Upper lobe of right lung (tissue), 1 donor: ENCODE measurements around the gene NES. TPM values are rescaled to one million over a fixed set of nuclear protein-coding genes. Genes with fewer than 3 reads are reported as not detected.

ENCODE experiments used
- ATAC-seq: fragments of 200-7000 bp; cut with Tn5 transposase; one replicate; pipeline ENCODE4 v1.9.1; 2020; ENCODE audit warnings: mild to moderate bottlenecking, moderate library complexity
- DNase-seq: peaks from one replicate; pipeline ENCODE4 v3.0.0-alpha.2; 2020
- H3K27ac ChIP-seq: fragments of 200-600 bp; one replicate; pipeline ENCODE4 v1.8.0; 2022
- H3K27me3 ChIP-seq: fragments of 200-600 bp; one replicate; pipeline ENCODE4 v1.8.0; 2022; ENCODE audit warnings: mild to moderate bottlenecking
- H3K36me3 ChIP-seq: fragments of 200-600 bp; one replicate; pipeline ENCODE4 v1.8.0; 2022
- H3K4me1 ChIP-seq: fragments of 200-600 bp; one replicate; pipeline ENCODE4 v1.8.0; 2022
- H3K4me3 ChIP-seq: fragments of 200-600 bp; one replicate; pipeline ENCODE4 v1.8.0; 2022; ENCODE audit warnings: mild to moderate bottlenecking
- H3K9me3 ChIP-seq: fragments of 200-600 bp; one replicate; pipeline ENCODE4 v1.8.0; 2022
- CTCF ChIP-seq: fragments of 200-600 bp; IDR thresholded peaks from one replicate; pipeline ENCODE4 v1.8.0; 2022; ENCODE audit warnings: antibody characterized with exemption
- intact Hi-C: fragments of 100-400 bp; cut with DNase I; formaldehyde crosslinking; loops from one replicate; pipeline ENCODE4 v1.11.0; 2022
- total RNA-seq: library from RNA; stranded (reverse); fragmentation: NEBNext Ultra II Directional; extraction: Animal tissue kit (Norgen Biotek cat#: 25700); gene quantifications from one replicate; pipeline ENCODE4 v1.2.1, GENCODE V29; 2021
- donor health status: DM: no; HTN: yes; CAD: no; lungs with severe emphysema.

Gene NES
- total RNA-seq, 1 donor from 2014 or later, result 54.7 TPM

- H3K4me1 ChIP-seq, result peaks cover 2% of the 10 kb centered on the region
- no peak for ATAC-seq
- peaks cover 65% of the 10 kb centered on the region for H3K27me3 ChIP-seq
- intact Hi-C loops, result no loop called here
- no peaks in the 10 kb centered on the region for H3K36me3 ChIP-seq
- H3K27ac ChIP-seq, result no peak overlapping the region
- H3K4me3 ChIP-seq, result no peak overlapping the region
- no peak for TF ChIP-seq CTCF
- DNase-seq, result no peak
- H3K9me3 ChIP-seq, result no peaks in the 10 kb centered on the region
These were observed 29.9 kb downstream of the NES start for GRCh38 chr1:156647351-156647750.

DNA sequence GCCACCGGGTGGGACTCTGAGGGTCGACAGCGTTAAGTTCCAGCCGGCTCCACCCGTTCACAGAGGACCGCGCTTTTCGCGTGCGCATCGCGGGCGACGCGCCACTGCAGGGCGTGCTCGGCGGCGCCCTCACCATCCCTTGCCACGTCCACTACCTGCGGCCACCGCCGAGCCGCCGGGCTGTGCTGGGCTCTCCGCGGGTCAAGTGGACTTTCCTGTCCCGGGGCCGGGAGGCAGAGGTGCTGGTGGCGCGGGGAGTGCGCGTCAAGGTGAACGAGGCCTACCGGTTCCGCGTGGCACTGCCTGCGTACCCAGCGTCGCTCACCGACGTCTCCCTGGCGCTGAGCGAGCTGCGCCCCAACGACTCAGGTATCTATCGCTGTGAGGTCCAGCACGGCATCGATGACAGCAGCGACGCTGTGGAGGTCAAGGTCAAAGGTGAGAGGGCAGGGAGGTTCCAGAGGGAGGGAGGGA, 30.4 kb downstream of the NES start:
- Histone ChIP-seq H3K9me3 (no peaks in the 10 kb centered on the region), H3K4me1 (peaks cover 8% of the 10 kb centered on the region), H3K36me3 (no peaks in the 10 kb centered on the region), H3K27ac (no peak overlapping the region), H3K27me3 (peaks cover 65% of the 10 kb centered on the region), H3K4me3 (no peak overlapping the region)
- ATAC-seq (no peak), DNase-seq (no peak)
- intact Hi-C loops, result no loop called here
- TF ChIP-seq CTCF, result no peak

DNA sequence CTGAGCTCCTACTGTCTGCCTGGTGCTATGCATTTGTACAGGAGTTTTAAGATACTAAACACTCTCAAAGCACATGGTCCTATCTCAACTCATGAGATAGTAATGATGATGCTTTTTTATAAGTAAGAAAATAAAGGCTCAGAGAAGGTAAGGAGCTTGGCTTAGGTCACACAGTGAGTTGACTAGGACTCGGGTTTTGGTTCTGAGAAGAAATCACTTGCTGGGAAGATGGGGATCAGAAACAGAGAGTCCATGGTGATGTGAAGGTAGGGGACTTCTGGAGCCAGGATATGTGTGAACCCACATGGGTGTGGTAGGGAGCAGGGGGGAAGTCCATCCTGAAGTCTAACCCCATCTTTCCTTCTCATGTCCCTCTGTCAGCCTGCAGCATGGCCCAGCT, 31.5 kb downstream of the NES start:
- Histone ChIP-seq H3K9me3 (no peaks in the 10 kb centered on the region), H3K4me3 (no peak overlapping the region), H3K36me3 (no peaks in the 10 kb centered on the region), H3K27me3 (peaks cover 67% of the 10 kb centered on the region), H3K27ac (no peak overlapping the region), H3K4me1 (peaks cover 14% of the 10 kb centered on the region)
- no peak for TF ChIP-seq CTCF
- ATAC-seq (no peak), DNase-seq (no peak)
- intact Hi-C loops, result no loop called here

GRCh38 chr1:156645056-156645455, 32.2 kb downstream of the NES start:
- peaks cover 73% of the 10 kb centered on the region for H3K27me3 ChIP-seq
- no peak for TF ChIP-seq CTCF
- H3K36me3 ChIP-seq, result no peaks in the 10 kb centered on the region
- intact Hi-C loops, result no loop called here
- H3K27ac ChIP-seq, result no peak overlapping the region
- no peaks in the 10 kb centered on the region for H3K9me3 ChIP-seq
- ATAC-seq (no peak), DNase-seq (no peak)
- H3K4me3 ChIP-seq, result no peak overlapping the region
- peaks cover 14% of the 10 kb centered on the region for H3K4me1 ChIP-seq

- TF ChIP-seq CTCF, result no peak
- DNase-seq (no peak), ATAC-seq (no peak)
- H3K4me3 ChIP-seq, result no peak overlapping the region
- H3K36me3 ChIP-seq, result no peaks in the 10 kb centered on the region
- H3K9me3 ChIP-seq, result no peaks in the 10 kb centered on the region
- intact Hi-C loops, result no loop called here
- H3K4me1 ChIP-seq, result peaks cover 14% of the 10 kb centered on the region
- peaks cover 78% of the 10 kb centered on the region for H3K27me3 ChIP-seq
- H3K27ac ChIP-seq, result no peak overlapping the region
These were observed 32.6 kb downstream of the NES start for GRCh38 chr1:156644640-156645039.

DNA sequence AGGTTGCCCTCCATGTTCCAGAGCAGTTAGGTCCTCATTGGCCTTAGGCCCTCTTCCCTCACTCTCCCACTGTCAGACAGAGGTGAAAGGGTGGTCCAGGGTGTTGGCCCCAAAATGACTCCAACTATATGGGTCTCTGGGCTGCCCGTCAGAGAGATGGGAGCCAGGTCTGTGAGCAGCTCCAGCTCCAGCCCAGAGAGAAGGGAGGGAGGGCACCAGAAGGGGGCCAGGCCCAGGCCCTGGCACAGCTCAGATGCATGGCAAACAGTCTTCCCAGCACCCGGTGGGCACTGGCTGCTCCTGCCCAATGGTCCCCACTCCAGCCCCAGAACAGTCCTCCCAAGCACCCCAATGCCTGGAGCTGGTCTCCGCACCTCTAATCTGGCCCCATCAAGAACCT, 33.1 kb downstream of the NES start:
- Histone ChIP-seq H3K27ac (no peak overlapping the region), H3K27me3 (peaks cover 83% of the 10 kb centered on the region), H3K4me1 (peaks cover 14% of the 10 kb centered on the region), H3K9me3 (no peaks in the 10 kb centered on the region), H3K36me3 (no peaks in the 10 kb centered on the region), H3K4me3 (no peak overlapping the region)
- DNase-seq (no peak), ATAC-seq (no peak)
- intact Hi-C loops, result no loop called here
- TF ChIP-seq CTCF, result no peak
